H1 (cell line): ENCODE measurements around the gene ADAMTS14. TPM values are rescaled to one million over a fixed set of nuclear protein-coding genes. Genes with fewer than 3 reads are reported as not detected.
A peak's percentile ranks its signal among the peaks of the same experiment; 100 is the strongest.

Source experiments
- BCL11A ChIP-seq, 2 experiments: IDR thresholded peaks; one replicate each; pipeline ENCODE4 v1.6.1; 2011; ENCODE audit warnings: low read depth in 2 of 2, low read length in 2 of 2, mild to moderate bottlenecking in 2 of 2
- CBX8 ChIP-seq: fragments of 300-800, 300-1000 bp; sonication (generic); IDR thresholded peaks from 2 replicates; pipeline ENCODE4 v1.7.1; 2016; ENCODE audit warnings: low read depth, low read length, borderline replicate concordance
- CHD1 ChIP-seq: IDR thresholded peaks from 2 replicates; pipeline ENCODE4 v1.6.1; 2012; ENCODE audit warnings: low read depth, low read length, improper control_type of control experiment
- CTCF ChIP-seq, 3 experiments: IDR thresholded peaks; 1 replicate in 2 of 3; 2 replicates in 1 of 3; pipeline versions ENCODE4 v1.5.1 to v1.6.1; 2011; ENCODE audit warnings: low read length in 3 of 3, mild to moderate bottlenecking in 3 of 3, inconsistent platforms in 2 of 3, low read depth in 1 of 3, moderate library complexity in 1 of 3; ENCODE audit not compliant: insufficient read depth in 1 of 3; ENCODE audit errors: control extremely low read depth in 1 of 3
- GTF2F1 ChIP-seq: IDR thresholded peaks from 2 replicates; pipeline ENCODE4 v1.6.1; 2012; ENCODE audit warnings: low read depth, low read length, improper control_type of control experiment, borderline replicate concordance
- HDAC6 ChIP-seq: IDR thresholded peaks from one replicate; pipeline ENCODE4 v1.7.1; 2012; ENCODE audit warnings: low read depth, mild to moderate bottlenecking, inconsistent platforms, low read length, moderate library complexity
- JUND ChIP-seq: IDR thresholded peaks from 2 replicates; pipeline ENCODE4 v1.6.1; 2011; ENCODE audit warnings: mild to moderate bottlenecking, improper control_type of control experiment, low read length
- KDM1A ChIP-seq: fragments of 200-600, 300-600 bp; sonication (generic); IDR thresholded peaks from 2 replicates; pipeline ENCODE4 v1.7.1; 2016; ENCODE audit warnings: mild to moderate bottlenecking, low read length, borderline replicate concordance
- MAX ChIP-seq: IDR thresholded peaks from 2 replicates; pipeline ENCODE4 v1.6.1; 2012; ENCODE audit warnings: inconsistent platforms
- NANOG ChIP-seq: IDR thresholded peaks from 2 replicates; pipeline ENCODE4 v1.6.1; 2011; ENCODE audit warnings: low read length, low read depth, mild to moderate bottlenecking, inconsistent platforms; ENCODE audit not compliant: insufficient read depth, poor library complexity, severe bottlenecking
- POLR2A ChIP-seq, 2 experiments: IDR thresholded peaks; 1 replicate in 1 of 2; 2 replicates in 1 of 2; pipeline ENCODE4 v1.6.1; 2011; ENCODE audit warnings: low read depth in 2 of 2, low read length in 2 of 2, mild to moderate bottlenecking in 2 of 2; ENCODE audit errors: control extremely low read depth in 1 of 2
- RAD21 ChIP-seq, 2 experiments: IDR thresholded peaks in 1 of 2; conservative IDR thresholded peaks in 1 of 2; 2 replicates each; pipeline ENCODE4 v1.6.1; 2011; ENCODE audit warnings: low read depth in 2 of 2, low read length in 2 of 2, improper control_type of control experiment in 1 of 2, inconsistent platforms in 1 of 2, mild to moderate bottlenecking in 1 of 2, moderate library complexity in 1 of 2
- RBBP5 ChIP-seq: IDR thresholded peaks from 2 replicates; pipeline ENCODE4 v1.7.1; 2012; ENCODE audit warnings: low read depth, mild to moderate bottlenecking, inconsistent platforms, low read length, moderate library complexity, borderline replicate concordance
- RFX5 ChIP-seq: IDR thresholded peaks from 2 replicates; pipeline ENCODE4 v1.6.1; 2011; ENCODE audit warnings: low read depth, low read length, improper control_type of control experiment, borderline replicate concordance
- RNF2 ChIP-seq: fragments of 200-900, 300-1000 bp; sonication (generic); IDR thresholded peaks from 2 replicates; pipeline ENCODE4 v1.7.1; 2016; ENCODE audit warnings: borderline replicate concordance, low read depth, mild to moderate bottlenecking, antibody characterized with exemption, low read length; ENCODE audit not compliant: poor library complexity, severe bottlenecking; ENCODE audit errors: missing control alignments
- TCF12 ChIP-seq: IDR thresholded peaks from 2 replicates; pipeline ENCODE4 v1.6.1; 2011; ENCODE audit warnings: low read depth, mild to moderate bottlenecking, low read length
- USF2 ChIP-seq: IDR thresholded peaks from 2 replicates; pipeline ENCODE4 v1.6.1; 2011; ENCODE audit warnings: low read length, improper control_type of control experiment
- polyA plus RNA-seq, 7 experiments: library from polyadenylated mRNA; depleted of rRNA in 3 of 7; stranded (reverse) in 5 of 7; unstranded in 2 of 7; fragments of >200 nt in 5 of 7; fragments of 200-250 nt in 2 of 7; gene quantifications; 1 replicate in 5 of 7; 2 replicates in 1 of 7; 4 replicates in 1 of 7; pipeline versions ENCODE4 v1.2.1 to v1.2.3, GENCODE V29; 2011 to 2013; ENCODE audit warnings: missing spikeins in 2 of 7, mixed read lengths in 2 of 7
- total RNA-seq: library from RNA; stranded (reverse); fragmentation: NEBNext Ultra II Directional; extraction: Animal tissue kit (Norgen Biotek cat#: 25700); gene quantifications from 2 replicates; pipeline ENCODE4 v1.2.1, GENCODE V29; 2021
- TF ChIP-seq, protein P1 (sequence below): IDR thresholded peaks from 2 replicates; pipeline ENCODE4 v1.6.1; 2012; ENCODE audit warnings: inconsistent platforms

The ADAMTS14 gene
- total and polyA plus RNA-seq, 2 of the 8 experiments (the other 6 are each of a cell fraction or from before 2014, with no cell fraction given) = 2.0 to 2.3 TPM

GRCh38 chr10:70672165-70673042, at the start of gene ADAMTS14 (continued):
- TF ChIP-seq POLR2A (IDR thresholded peaks at IDR 0.05; ENCODE audit: control extremely low read depth in 1 of 2, low read depth in 2 of 2, low read length in 2 of 2) (no peak), RFX5 (no peak), CTCF (IDR thresholded peaks at IDR 0.05; ENCODE audit: control extremely low read depth in 1 of 3, insufficient read depth in 1 of 3, low read depth in 1 of 3, low read length in 3 of 3) (no peak), GTF2F1 (no peak), MAX (peak; percentile 86), USF2 (no peak), JUND (no peak), BCL11A (IDR thresholded peaks at IDR 0.05; ENCODE audit: low read depth in 2 of 2, low read length in 2 of 2) (no peak), RAD21 (IDR thresholded peaks at IDR 0.05 in 1 of 2, conservative IDR thresholded peaks at IDR 0.05 in 1 of 2; ENCODE audit: low read depth in 2 of 2, low read length in 2 of 2) (no peak), NANOG (no peak), KDM1A (no peak), CHD1 (no peak), TCF12 (no peak), CBX8 (no peak), HDAC6 (no peak), RNF2 (no peak), RBBP5 (no peak)
- TF ChIP-seq, protein P1, sequence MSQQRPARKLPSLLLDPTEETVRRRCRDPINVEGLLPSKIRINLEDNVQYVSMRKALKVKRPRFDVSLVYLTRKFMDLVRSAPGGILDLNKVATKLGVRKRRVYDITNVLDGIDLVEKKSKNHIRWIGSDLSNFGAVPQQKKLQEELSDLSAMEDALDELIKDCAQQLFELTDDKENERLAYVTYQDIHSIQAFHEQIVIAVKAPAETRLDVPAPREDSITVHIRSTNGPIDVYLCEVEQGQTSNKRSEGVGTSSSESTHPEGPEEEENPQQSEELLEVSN = peak; percentile 76; the same call in 1 of the 2 replicates
